ENCODE results near the gene ALK.

ALK gene

GRCh38 chr2:29921560-29921915 is at the start of gene ALK:
Gene ALK (minus strand): TSS chr2:29921586. CDS start chr2:29920659, 927 bp downstream.
- DNase-seq: peak; percentile 90

GRCh38 chr2:29966266-29966665 is 44.9 kb upstream of the ALK start:
- no peak for DNase-seq

DNA sequence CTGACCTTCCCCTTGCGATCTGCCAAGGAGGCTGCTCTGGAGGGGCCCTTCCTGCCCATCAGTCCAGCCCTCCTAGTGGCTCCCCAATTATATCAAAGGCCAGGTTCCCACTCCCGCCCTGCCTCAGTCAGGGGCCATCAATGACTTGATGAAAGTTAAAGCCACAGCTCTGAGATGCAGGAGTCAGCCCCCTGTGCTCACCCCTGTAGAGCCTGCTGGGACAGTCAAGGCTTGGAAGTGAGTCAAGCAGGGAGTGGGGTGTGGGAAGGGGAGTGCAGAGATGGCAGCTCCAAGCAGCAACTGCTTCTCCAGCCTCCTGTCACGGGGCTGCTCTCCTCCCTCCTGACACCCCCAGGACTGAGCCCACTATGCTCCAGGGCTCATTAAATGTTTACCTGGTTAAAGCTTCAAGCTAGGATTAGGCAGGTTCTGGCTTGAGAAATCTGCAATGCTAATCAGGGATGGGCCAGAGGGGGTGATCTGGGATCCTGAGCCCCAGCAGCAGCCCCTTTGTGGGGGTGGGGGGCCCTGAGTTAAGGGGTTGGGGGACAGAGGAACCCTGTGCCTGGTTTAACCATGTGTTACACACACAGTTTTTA is 42.7 kb upstream of the ALK start:
- no peak for DNase-seq

- DNase-seq: no peak
Measured at GRCh38 chr2:29962922-29963321, 41.5 kb upstream of the ALK start.

DNA sequence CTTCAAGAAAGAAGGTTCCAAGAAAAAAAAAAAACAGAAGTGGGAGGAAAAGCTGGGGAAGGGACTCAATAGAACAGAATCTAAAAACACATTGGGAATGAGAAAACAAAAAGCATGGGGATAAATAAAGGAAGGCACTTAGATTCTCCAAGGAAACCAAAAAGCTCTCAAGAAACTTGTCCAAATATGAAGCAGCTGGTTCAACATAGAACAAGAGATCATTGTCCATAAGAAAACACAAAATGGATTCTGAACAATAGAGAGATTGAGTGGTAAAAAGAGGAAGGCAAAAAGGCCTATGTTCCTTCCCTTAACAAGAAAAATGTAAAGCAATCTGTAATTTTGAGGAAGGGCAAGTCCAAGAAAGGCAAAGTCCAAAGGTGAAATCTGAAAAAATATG is 32.9 kb upstream of the ALK start:
- peak; percentile 35 for DNase-seq

DNA sequence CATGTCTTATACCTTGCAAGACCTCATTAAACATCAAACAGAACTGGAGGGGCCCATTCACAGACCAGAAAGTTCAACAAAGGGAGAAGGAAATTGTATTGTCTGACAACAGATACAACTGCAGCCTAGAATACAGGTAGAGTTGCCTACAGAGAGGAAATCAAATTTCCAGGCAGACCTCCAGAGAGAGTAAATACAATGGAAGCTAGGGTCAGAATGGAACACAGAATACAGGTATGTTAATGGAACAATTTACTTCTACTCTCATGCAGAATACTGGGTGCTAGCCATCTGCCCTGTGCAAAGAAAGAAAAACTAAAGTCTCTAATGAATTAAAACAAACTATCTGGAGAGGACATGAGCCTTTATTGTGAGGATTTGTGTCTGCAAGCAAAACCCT is 31.6 kb upstream of the ALK start:
- DNase-seq: no peak

- no peak for DNase-seq
Measured at GRCh38 chr2:29951576-29951975, 30.2 kb upstream of the ALK start.

- DNase-seq: no peak
Measured at GRCh38 chr2:29950481-29950880, 29.1 kb upstream of the ALK start.

GRCh38 chr2:29949042-29949441 is 27.7 kb upstream of the ALK start:
- no peak for DNase-seq

GRCh38 chr2:29946505-29946904 is 25.1 kb upstream of the ALK start:
- no peak for DNase-seq

- no peak for DNase-seq
Measured at GRCh38 chr2:29942711-29943110, 21.3 kb upstream of the ALK start.

- DNase-seq: no peak
Measured at GRCh38 chr2:29940706-29941105, 19.3 kb upstream of the ALK start.

DNA sequence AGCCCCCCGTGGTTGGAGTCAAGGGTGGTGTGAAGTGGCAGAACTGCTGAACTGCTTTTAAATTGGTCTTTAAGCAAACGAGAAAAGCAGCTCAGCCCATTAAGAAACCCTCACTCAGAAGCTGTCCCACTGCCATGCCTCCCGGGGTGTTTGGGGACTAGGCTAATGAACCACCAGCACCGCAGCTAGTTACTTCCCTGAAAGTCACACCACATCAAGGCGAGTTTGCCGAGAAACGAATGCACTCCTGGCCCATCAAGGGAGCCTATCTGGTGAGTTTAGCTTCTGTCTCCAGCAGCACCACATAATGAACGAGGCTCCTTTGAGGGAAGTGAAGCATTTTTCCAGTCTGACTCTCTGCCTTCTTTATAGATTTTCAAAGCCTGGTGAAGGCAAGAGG is 14.6 kb upstream of the ALK start:
- DNase-seq: no peak

DNA sequence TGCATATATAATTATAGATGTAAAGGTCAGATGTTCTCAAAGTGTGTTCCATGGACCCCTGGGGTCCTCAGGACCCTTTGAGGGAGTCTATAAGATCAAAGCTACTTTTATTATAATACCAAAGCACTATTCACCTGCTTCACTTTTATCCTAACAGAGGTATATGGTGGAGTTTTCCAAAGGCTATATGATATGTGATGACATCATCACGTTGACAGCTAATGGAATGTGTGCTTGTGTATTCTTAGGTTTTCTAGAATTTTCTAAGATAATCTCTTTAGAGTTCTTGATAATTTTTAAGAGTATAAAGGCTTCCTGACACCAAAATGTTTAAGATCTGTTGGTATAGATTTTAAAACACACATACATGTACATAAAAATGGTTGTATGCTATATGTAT is 10.4 kb upstream of the ALK start:
- no peak for DNase-seq

- DNase-seq: peak; percentile 77
Measured at GRCh38 chr2:29923110-29923721, 1.8 kb upstream of the ALK start.

GRCh38 chr2:29922605-29923004 is 1.2 kb upstream of the ALK start:
- no peak for DNase-seq

GRCh38 chr2:29920631-29921559 is 491 bp downstream of the ALK start:
- DNase-seq: peak; percentile 74

- DNase-seq: peak; percentile 58
Measured at GRCh38 chr2:29920130-29920577, 1.2 kb downstream of the ALK start.

GRCh38 chr2:29918941-29919340 is 2.4 kb downstream of the ALK start:
- DNase-seq: no peak

GRCh38 chr2:29917781-29918180 is 3.6 kb downstream of the ALK start:
- DNase-seq: peak; percentile 14

DNA sequence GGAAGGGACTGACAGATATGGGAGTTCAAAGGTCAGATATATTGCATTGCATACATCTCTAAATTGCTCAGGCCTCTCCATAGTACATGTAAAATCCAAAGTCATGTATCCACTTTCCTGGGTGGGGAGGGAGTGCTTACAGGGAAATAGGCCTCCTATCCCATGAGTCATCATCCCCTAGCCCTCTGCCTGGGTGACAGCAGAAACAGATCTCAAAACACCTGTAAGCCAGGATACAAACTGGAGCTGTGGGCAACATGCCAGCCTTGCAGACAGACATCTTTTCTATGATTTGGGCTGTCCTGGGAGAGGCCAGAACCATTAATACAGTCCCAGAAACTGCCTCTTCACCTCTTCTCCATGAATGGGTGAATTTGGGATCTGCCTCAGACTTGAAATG is 4.8 kb downstream of the ALK start:
- peak; percentile 32 for DNase-seq

GRCh38 chr2:29910960-29911359 is 10.4 kb downstream of the ALK start:
- DNase-seq: no peak

DNA sequence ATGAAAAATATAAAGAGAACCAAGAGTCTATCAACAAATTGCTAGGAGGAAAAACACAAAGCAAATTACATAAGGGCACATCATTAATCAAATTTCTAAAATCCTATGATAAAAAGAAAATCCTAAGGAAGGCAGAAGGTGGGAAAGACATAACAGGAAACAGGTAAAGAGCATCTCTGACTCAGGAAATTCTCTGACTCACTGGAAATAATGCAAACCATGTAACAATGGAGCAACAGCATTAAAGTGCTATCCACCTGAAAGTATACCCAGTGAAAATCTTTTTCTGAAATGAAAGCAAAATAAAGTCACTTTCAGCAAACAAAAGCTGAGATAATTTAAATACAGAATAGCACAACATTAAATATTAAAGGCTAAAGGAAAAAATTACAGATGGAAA is 10.9 kb downstream of the ALK start:
- no peak for DNase-seq

DNA sequence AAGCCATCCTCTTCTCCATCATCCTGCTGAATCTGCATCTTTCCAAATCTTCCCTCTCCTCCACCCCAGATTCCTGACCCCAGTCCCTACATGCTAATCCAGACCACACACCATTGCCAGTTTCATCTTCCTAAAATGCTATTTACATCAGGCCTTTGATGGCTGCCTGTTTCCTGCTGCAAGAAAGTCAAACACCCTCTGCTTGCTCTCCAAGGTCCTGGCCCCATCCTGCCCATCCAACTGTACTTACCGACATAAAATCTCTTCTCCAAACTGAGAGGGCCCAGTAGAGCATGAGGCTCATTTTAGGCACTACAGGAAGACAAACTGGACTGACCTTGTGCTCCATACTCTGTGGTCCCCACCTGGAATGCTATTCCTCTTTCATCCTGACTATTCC is 19.0 kb downstream of the ALK start:
- no peak for DNase-seq

Measured in DMS79 treated with DMSO at 0.1 percent for 48 hours (cell line).